K562 (cell line): ENCODE results near the gene C22orf39. TPM values are rescaled to one million over a fixed set of nuclear protein-coding genes. Genes with fewer than 3 reads are reported as not detected.
A peak's percentile ranks its signal among the peaks of the same experiment; 100 is the strongest.

Experiments
- ARID3B ChIP-seq: fragments of 250-450 bp; sonication (Bioruptor Pico); IDR thresholded peaks from 2 replicates; pipeline ENCODE4 v1.4.0; 2020; ENCODE audit warnings: borderline replicate concordance
- CC2D1A ChIP-seq: fragments of 450-650 bp; IDR thresholded peaks from 2 replicates; pipeline ENCODE4 v1.6.1; 2017; ENCODE audit warnings: mild to moderate bottlenecking
- CHD1 ChIP-seq: fragments of 200-600 bp; sonication (generic); IDR thresholded peaks from one replicate; pipeline ENCODE4 v1.6.1; 2012; ENCODE audit warnings: mild to moderate bottlenecking, moderate library complexity, low read length, inconsistent platforms
- E2F5 ChIP-seq: sonication (generic); formaldehyde crosslinking; IDR thresholded peaks from 2 replicates; pipeline ENCODE4 v1.8.0; 2022; ENCODE audit warnings: mild to moderate bottlenecking, missing genetic modification reagents
- JUND ChIP-seq, 2 experiments: IDR thresholded peaks; 2 replicates in 1 of 2; 3 replicates in 1 of 2; pipeline ENCODE4 v1.6.1; 2011; ENCODE audit warnings: borderline replicate concordance in 2 of 2, low read depth in 2 of 2, low read length in 2 of 2, improper control_type of control experiment in 1 of 2, missing biosample characterization in 1 of 2, missing genetic modification characterization in 1 of 2, missing genetic modification reagents in 1 of 2
- KDM5B ChIP-seq: fragments of 200-600 bp; sonication (generic); IDR thresholded peaks from 2 replicates; pipeline ENCODE4 v1.6.1; 2012; ENCODE audit warnings: low read depth, mild to moderate bottlenecking, moderate library complexity, low read length, control low read depth, inconsistent platforms; ENCODE audit not compliant: insufficient replicate concordance
- LCOR ChIP-seq: sonication (generic); formaldehyde crosslinking; IDR thresholded peaks from 2 replicates; pipeline ENCODE4 v1.8.0; 2022; ENCODE audit warnings: mild to moderate bottlenecking, missing genetic modification reagents
- MYNN ChIP-seq, 2 experiments: sonication (generic); formaldehyde crosslinking in 1 of 2; IDR thresholded peaks; 2 replicates each; pipeline versions ENCODE4 v1.5.0 to v1.6.1; 2016 to 2020; ENCODE audit warnings: antibody characterized with exemption in 1 of 2, missing genetic modification reagents in 1 of 2
- NBN ChIP-seq: fragments of 450-650 bp; IDR thresholded peaks from 2 replicates; pipeline ENCODE4 v1.6.1; 2016; ENCODE audit warnings: low read depth, mild to moderate bottlenecking
- NFE2L1 ChIP-seq: fragments of 450-650 bp; IDR thresholded peaks from 2 replicates; pipeline ENCODE4 v1.6.1; 2016; ENCODE audit warnings: missing genetic modification characterization, low read depth, mild to moderate bottlenecking, missing compliant biosample characterization, moderate library complexity, borderline replicate concordance
- NR4A1 ChIP-seq, 2 experiments: fragments of 250-450 bp in 1 of 2; fragments of 450-650 bp in 1 of 2; sonication (Bioruptor Pico) in 1 of 2; IDR thresholded peaks; 2 replicates each; pipeline versions ENCODE4 v1.4.0 to v1.6.1; 2016 to 2020; ENCODE audit warnings: mild to moderate bottlenecking in 2 of 2, missing compliant biosample characterization in 1 of 2, missing genetic modification characterization in 1 of 2, moderate library complexity in 1 of 2
- RBM25 ChIP-seq: fragments of 200-400 bp; formaldehyde crosslinking; IDR thresholded peaks from 2 replicates; pipeline ENCODE4 v1.6.1; 2018; ENCODE audit warnings: low read length, low read depth, moderate library complexity; ENCODE audit not compliant: severe bottlenecking
- RFX5 ChIP-seq: IDR thresholded peaks from 2 replicates; pipeline ENCODE4 v1.6.1; 2011; ENCODE audit warnings: low read depth, mild to moderate bottlenecking, improper control_type of control experiment, low read length
- TCF15 ChIP-seq: fragments of 250-450 bp; sonication (Bioruptor Pico); IDR thresholded peaks from 2 replicates; pipeline ENCODE4 v1.8.0; 2022; ENCODE audit warnings: moderate library complexity, mild to moderate bottlenecking, inconsistent platforms
- ZBED1 ChIP-seq: IDR thresholded peaks from 2 replicates; pipeline ENCODE4 v1.6.1; 2014
- ZBTB12 ChIP-seq: fragments of 250-450 bp; sonication (Bioruptor Pico); IDR thresholded peaks from 2 replicates; pipeline ENCODE4 v1.4.0; 2020
- ZFP30 ChIP-seq: fragments of 250-450 bp; sonication (Bioruptor Pico); IDR thresholded peaks from 2 replicates; pipeline ENCODE4 v1.8.0; 2022; ENCODE audit warnings: moderate library complexity, mild to moderate bottlenecking, inconsistent platforms, borderline replicate concordance
- ZNF280B ChIP-seq: fragments of 250-450 bp; sonication (Bioruptor Pico); IDR thresholded peaks from 2 replicates; pipeline ENCODE4 v1.5.1; 2021; ENCODE audit warnings: mild to moderate bottlenecking
- ZNF830 ChIP-seq: fragments of 250-450 bp; sonication (Bioruptor Pico); IDR thresholded peaks from 2 replicates; pipeline ENCODE4 v1.5.0; 2021; ENCODE audit warnings: mild to moderate bottlenecking
- polyA plus RNA-seq, 8 experiments: library from polyadenylated mRNA; depleted of rRNA in 4 of 8; stranded (reverse) in 5 of 8; unstranded in 3 of 8; fragments of >200 nt; fragmentation: Nextera tagmentation in 2 of 8; fragmentation: Illumina TruSeq in 1 of 8; extraction: Ambion mirVana in 2 of 8; extraction: Trizol in 1 of 8; gene quantifications; 2 replicates each; pipeline versions ENCODE4 v1.2.1 to v1.2.3, GENCODE V29; 2011 to 2014; ENCODE audit warnings: inconsistent platforms in 1 of 8, missing spikeins in 1 of 8
- total RNA-seq, 7 experiments: library from RNA; depleted of rRNA in 6 of 7; stranded (reverse); fragments of >200 nt in 6 of 7; fragmentation: Illumina TruSeq in 2 of 7; extraction: Trizol in 2 of 7; gene quantifications; 2 replicates each; pipeline versions ENCODE4 v1.2.1 to v1.2.3, GENCODE V29; 2011 to 2021; ENCODE audit warnings: low replicate concordance in 1 of 7

Gene C22orf39
- total and polyA plus RNA-seq, 9 of the 15 experiments (the other 6 are each of a cell fraction or from before 2014, with no cell fraction given): 20.4 to 139 (median 66.8) TPM

- peak; percentile 57; the same call in 1 of the 2 replicates for TF ChIP-seq ZNF280B (CRISPR knock-in tag)
- peak; percentile 88 for TF ChIP-seq RBM25
- TF ChIP-seq LCOR (CRISPR knock-in tag): no peak
- TF ChIP-seq CC2D1A: no peak
- TF ChIP-seq MYNN (IDR thresholded peaks at IDR 0.05): no peak
- TF ChIP-seq MYNN (CRISPR knock-in tag; IDR thresholded peaks at IDR 0.05): no peak
- no peak for TF ChIP-seq NBN
- peak; percentile 97 for TF ChIP-seq ARID3B (CRISPR knock-in tag)
- peak; percentile 92; the same call in 1 of the 2 replicates for TF ChIP-seq TCF15 (CRISPR knock-in tag)
- TF ChIP-seq ZBED1: no peak
- TF ChIP-seq KDM5B: peak; percentile 96
- TF ChIP-seq ZBTB12: peak; percentile 96
- peak; percentile 97 for TF ChIP-seq NR4A1 (CRISPR knock-in tag; IDR thresholded peaks at IDR 0.05)
- TF ChIP-seq NR4A1 (tag; IDR thresholded peaks at IDR 0.05): peak; percentile 98
- no peak; the same call in 1 of the 2 replicates for TF ChIP-seq NFE2L1
- TF ChIP-seq ZFP30 (CRISPR knock-in tag): no peak
- TF ChIP-seq ZNF830 (CRISPR knock-in tag): no peak
- no peak for TF ChIP-seq E2F5 (CRISPR knock-in tag)
- TF ChIP-seq RFX5: peak; percentile 70; the same call in 1 of the 2 replicates
- peak; percentile 94 for TF ChIP-seq CHD1
- TF ChIP-seq JUND (IDR thresholded peaks at IDR 0.05; ENCODE audit: borderline replicate concordance, low read depth, low read length): peak; percentile 75
- no peak for TF ChIP-seq JUND (tag; IDR thresholded peaks at IDR 0.05; ENCODE audit: borderline replicate concordance, low read depth, low read length)
Measured at GRCh38 chr22:19479355-19480172, 32.1 kb upstream of the C22orf39 start, which contains the start of gene CDC45 (continued).
